GM23248 (cell line): Measurements from ENCODE around the gene IGSF21. TPM values are rescaled to one million over a fixed set of nuclear protein-coding genes. Genes with fewer than 3 reads are reported as not detected.
A peak's percentile ranks its signal among the peaks of the same experiment; 100 is the strongest.

ENCODE experiments used
- DNase-seq: peaks from one replicate; pipeline ENCODE4 v3.0.0-alpha.2; 2015
- H2AFZ ChIP-seq: fragments of 200-600 bp; sonication (generic); 2 replicates; pipeline ENCODE4 v1.6.1; 2016; ENCODE audit warnings: antibody characterized with exemption
- H3F3A ChIP-seq: fragments of 200-600 bp; sonication (generic); 2 replicates; pipeline ENCODE4 v1.6.1; 2016; ENCODE audit warnings: mild to moderate bottlenecking, antibody characterized with exemption, mixed run types; ENCODE audit not compliant: insufficient read depth
- H3K27ac ChIP-seq: fragments of 200-600 bp; sonication (generic); 2 replicates; pipeline ENCODE4 v1.5.1; 2016; ENCODE audit warnings: mild to moderate bottlenecking
- H3K27me3 ChIP-seq: fragments of 200-600 bp; sonication (generic); replicated peaks from 2 replicates; pipeline ENCODE4 v1.6.1; 2016; ENCODE audit warnings: mild to moderate bottlenecking; ENCODE audit not compliant: insufficient read depth
- H3K36me3 ChIP-seq: fragments of 200-600 bp; sonication (generic); 2 replicates; pipeline ENCODE4 v1.6.1; 2016; ENCODE audit warnings: low read depth, mild to moderate bottlenecking
- H3K4me1 ChIP-seq: fragments of 200-600 bp; sonication (generic); 2 replicates; pipeline ENCODE4 v1.6.1; 2016; ENCODE audit warnings: mild to moderate bottlenecking; ENCODE audit not compliant: insufficient read depth
- H3K4me2 ChIP-seq: fragments of 200-600 bp; sonication (generic); one replicate; pipeline ENCODE4 v1.6.1; 2016; ENCODE audit warnings: mild to moderate bottlenecking; ENCODE audit not compliant: unreplicated experiment
- H3K4me3 ChIP-seq: fragments of 200-600 bp; sonication (generic); 2 replicates; pipeline ENCODE4 v1.5.1; 2016; ENCODE audit warnings: mild to moderate bottlenecking
- H3K79me2 ChIP-seq: fragments of 200-600 bp; sonication (generic); 2 replicates; pipeline ENCODE4 v1.6.1; 2016; ENCODE audit warnings: mild to moderate bottlenecking; ENCODE audit not compliant: insufficient read depth
- H3K9ac ChIP-seq: fragments of 200-600 bp; sonication (generic); 2 replicates; pipeline ENCODE4 v1.6.1; 2016; ENCODE audit warnings: mild to moderate bottlenecking
- H3K9me2 ChIP-seq: fragments of 200-600 bp; sonication (generic); 2 replicates; pipeline ENCODE4 v1.6.1; 2016; ENCODE audit warnings: mixed run types, mild to moderate bottlenecking, moderate library complexity; ENCODE audit not compliant: insufficient read depth
- H3K9me3 ChIP-seq: fragments of 200-600 bp; sonication (generic); one replicate; pipeline ENCODE4 v1.6.1; 2017; ENCODE audit warnings: low read depth
- H4K20me1 ChIP-seq: fragments of 200-600 bp; sonication (generic); 2 replicates; pipeline ENCODE4 v1.6.0; 2016; ENCODE audit not compliant: insufficient read depth
- EZH2 ChIP-seq: fragments of 200-600 bp; sonication (generic); IDR thresholded peaks from 2 replicates; pipeline ENCODE4 v1.6.1; 2018; ENCODE audit warnings: antibody characterized with exemption, mild to moderate bottlenecking; ENCODE audit not compliant: insufficient read depth, poor library complexity, severe bottlenecking
- EZH2phosphoT487 ChIP-seq: fragments of 200-600 bp; sonication (generic); IDR thresholded peaks from 2 replicates; pipeline ENCODE4 v1.6.1; 2018; ENCODE audit warnings: antibody characterized with exemption, moderate library complexity, mild to moderate bottlenecking, low read depth; ENCODE audit not compliant: insufficient read depth
- WGBS, 2 experiments: methylation state at CpG; one replicate each; pipeline ENCODE4 v1.1.6; 2015 to 2017; ENCODE audit warnings: low lambda C conversion rate in 2 of 2, low coverage in 1 of 2; ENCODE audit errors: missing lambda C conversion rate in 2 of 2; 5-methylcytosine and 5-hydroxymethylcytosine counted together
- in situ Hi-C: fragments of 300-500 bp; cut with MboI; formaldehyde crosslinking; loops from 2 replicates; pipeline ENCODE4 v1.15.0; 2020
- polyA plus RNA-seq: library from polyadenylated mRNA; unstranded; fragments of >200 nt; fragmentation: Nextera tagmentation; extraction: Ambion mirVana; gene quantifications from 2 replicates; pipeline ENCODE4 v1.2.1, GENCODE V29; 2016
- total RNA-seq: library from RNA; depleted of rRNA; stranded (reverse); fragments of >200 nt; shearing (Covaris generic); gene quantifications from 2 replicates; pipeline ENCODE4 v1.2.3, GENCODE V29; 2014

IGSF21 gene
- total and polyA plus RNA-seq, 2 experiments from 2014 or later = not detected

GRCh38 chr1:18341291-18342069 is 233.9 kb downstream of the IGSF21 start:
- Histone ChIP-seq H3K9ac (no peak overlapping the region), H2AFZ (no peak overlapping the region), H3K4me3 (no peak overlapping the region), H3F3A (no peaks in the 10 kb centered on the region), H3K4me2 (no peak overlapping the region), H3K79me2 (no peaks in the 10 kb centered on the region), H3K4me1 (no peaks in the 10 kb centered on the region), H3K27ac (no peak overlapping the region), H3K9me2 (no peaks in the 10 kb centered on the region), H4K20me1 (no peaks in the 10 kb centered on the region), H3K27me3 (no peaks in the 10 kb centered on the region), H3K36me3 (no peaks in the 10 kb centered on the region), H3K9me3 (no peaks in the 10 kb centered on the region)
- 22 to 25% methylated on average over 5 of the region's 5 CpGs for WGBS, 2 experiments
- in situ Hi-C loops = no loop called here
- no peak for TF ChIP-seq EZH2
- TF ChIP-seq EZH2phosphoT487 = no peak
- DNase-seq = no peak

GRCh38 chr1:18342744-18343143 is 235.1 kb downstream of the IGSF21 start:
- no peaks in the 10 kb centered on the region for H4K20me1 ChIP-seq
- no peaks in the 10 kb centered on the region for H3K9me3 ChIP-seq
- H3K9me2 ChIP-seq = no peaks in the 10 kb centered on the region
- H3F3A ChIP-seq = no peaks in the 10 kb centered on the region
- TF ChIP-seq EZH2 (no peak), EZH2phosphoT487 (no peak)
- no peak overlapping the region for H2AFZ ChIP-seq
- no peak overlapping the region for H3K4me2 ChIP-seq
- no peaks in the 10 kb centered on the region for H3K36me3 ChIP-seq
- no peaks in the 10 kb centered on the region for H3K27me3 ChIP-seq
- DNase-seq = no peak
- no peaks in the 10 kb centered on the region for H3K4me1 ChIP-seq
- no peak overlapping the region for H3K4me3 ChIP-seq
- H3K27ac ChIP-seq = no peak overlapping the region
- no peak overlapping the region for H3K9ac ChIP-seq
- in situ Hi-C loops = no loop called here
- H3K79me2 ChIP-seq = no peaks in the 10 kb centered on the region
- WGBS, 2 experiments = 55 to 56% methylated on average over 4 of the region's 4 CpGs

DNA sequence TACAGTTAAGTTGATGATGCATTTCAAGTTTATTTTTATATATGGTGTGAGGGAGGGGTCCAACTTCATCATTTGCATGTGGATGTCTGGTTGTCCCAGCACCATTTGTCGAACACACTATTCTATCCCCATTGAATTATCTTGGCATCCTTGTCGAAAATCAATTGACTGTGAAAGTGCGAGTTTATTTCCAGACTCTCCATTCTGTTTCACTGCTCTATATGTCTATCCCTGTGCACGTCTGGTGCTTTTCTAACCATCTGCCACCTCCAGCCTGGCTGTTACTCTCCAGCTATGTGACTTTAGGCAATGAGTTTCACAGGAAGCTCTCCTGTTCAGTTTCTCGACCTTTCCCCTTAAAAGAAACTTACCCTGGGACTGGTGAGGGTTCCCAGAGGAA is 236.0 kb downstream of the IGSF21 start:
- Histone ChIP-seq H2AFZ (no peak overlapping the region), H3K4me3 (no peak overlapping the region), H3K4me2 (no peak overlapping the region), H3K27ac (no peak overlapping the region), H3K27me3 (no peaks in the 10 kb centered on the region), H3K9me2 (no peaks in the 10 kb centered on the region), H4K20me1 (no peaks in the 10 kb centered on the region), H3K4me1 (no peaks in the 10 kb centered on the region), H3K9ac (no peak overlapping the region), H3K9me3 (no peaks in the 10 kb centered on the region), H3F3A (no peaks in the 10 kb centered on the region), H3K79me2 (no peaks in the 10 kb centered on the region), H3K36me3 (no peaks in the 10 kb centered on the region)
- in situ Hi-C loops = no loop called here
- WGBS, 2 experiments = 17 to 21% methylated on average over 5 of the region's 5 CpGs
- DNase-seq = no peak
- TF ChIP-seq EZH2 = no peak
- no peak for TF ChIP-seq EZH2phosphoT487

DNA sequence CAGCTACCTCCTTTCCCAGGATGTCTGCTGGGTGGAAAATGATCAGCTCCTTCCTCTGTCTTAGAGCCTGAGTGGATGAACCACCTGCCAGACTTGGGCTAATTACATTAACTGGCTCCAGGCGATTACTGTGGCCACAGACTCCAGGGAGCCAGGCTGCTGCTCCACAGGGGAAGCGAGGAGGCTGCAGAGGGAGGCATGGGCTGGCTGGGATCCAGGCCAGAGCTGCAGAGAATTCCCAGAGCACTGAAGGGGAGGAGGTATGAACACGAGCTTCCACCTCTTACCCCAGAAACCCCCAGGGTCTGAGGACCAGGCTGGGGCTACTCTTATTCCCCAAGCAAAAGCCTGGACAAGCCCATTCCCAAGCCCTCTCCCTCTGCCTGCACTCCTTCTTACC is 237.2 kb downstream of the IGSF21 start:
- Histone ChIP-seq H3K27me3 (no peaks in the 10 kb centered on the region), H3K4me1 (no peaks in the 10 kb centered on the region), H3F3A (no peaks in the 10 kb centered on the region), H2AFZ (no peak overlapping the region), H3K36me3 (no peaks in the 10 kb centered on the region), H3K27ac (no peak overlapping the region), H3K4me3 (no peak overlapping the region), H4K20me1 (no peaks in the 10 kb centered on the region), H3K79me2 (no peaks in the 10 kb centered on the region), H3K4me2 (no peak overlapping the region), H3K9me2 (no peaks in the 10 kb centered on the region), H3K9ac (no peak overlapping the region), H3K9me3 (no peaks in the 10 kb centered on the region)
- 0 to 12% methylated on average over 2 to 3 of the region's 3 CpGs for WGBS, 2 experiments
- TF ChIP-seq EZH2phosphoT487 = no peak
- no peak for TF ChIP-seq EZH2
- in situ Hi-C loops = no loop called here
- no peak for DNase-seq

GRCh38 chr1:18347559-18347958 is 240.0 kb downstream of the IGSF21 start:
- H3K4me2 ChIP-seq = no peak overlapping the region
- H4K20me1 ChIP-seq = no peaks in the 10 kb centered on the region
- no peaks in the 10 kb centered on the region for H3K4me1 ChIP-seq
- in situ Hi-C loops = no loop called here
- no peaks in the 10 kb centered on the region for H3K27me3 ChIP-seq
- no peak overlapping the region for H3K4me3 ChIP-seq
- H3K9ac ChIP-seq = no peak overlapping the region
- H3K9me3 ChIP-seq = no peaks in the 10 kb centered on the region
- H3K27ac ChIP-seq = no peak overlapping the region
- H3F3A ChIP-seq = no peaks in the 10 kb centered on the region
- WGBS, 2 experiments = 47 to 54% methylated on average over 5 of the region's 5 CpGs
- H2AFZ ChIP-seq = no peak overlapping the region
- TF ChIP-seq EZH2 (no peak), EZH2phosphoT487 (no peak)
- H3K36me3 ChIP-seq = no peaks in the 10 kb centered on the region
- no peaks in the 10 kb centered on the region for H3K79me2 ChIP-seq
- DNase-seq = peak; percentile 7
- no peaks in the 10 kb centered on the region for H3K9me2 ChIP-seq
